ENCODE data around the gene MARK4.

The MARK4 gene

DNA sequence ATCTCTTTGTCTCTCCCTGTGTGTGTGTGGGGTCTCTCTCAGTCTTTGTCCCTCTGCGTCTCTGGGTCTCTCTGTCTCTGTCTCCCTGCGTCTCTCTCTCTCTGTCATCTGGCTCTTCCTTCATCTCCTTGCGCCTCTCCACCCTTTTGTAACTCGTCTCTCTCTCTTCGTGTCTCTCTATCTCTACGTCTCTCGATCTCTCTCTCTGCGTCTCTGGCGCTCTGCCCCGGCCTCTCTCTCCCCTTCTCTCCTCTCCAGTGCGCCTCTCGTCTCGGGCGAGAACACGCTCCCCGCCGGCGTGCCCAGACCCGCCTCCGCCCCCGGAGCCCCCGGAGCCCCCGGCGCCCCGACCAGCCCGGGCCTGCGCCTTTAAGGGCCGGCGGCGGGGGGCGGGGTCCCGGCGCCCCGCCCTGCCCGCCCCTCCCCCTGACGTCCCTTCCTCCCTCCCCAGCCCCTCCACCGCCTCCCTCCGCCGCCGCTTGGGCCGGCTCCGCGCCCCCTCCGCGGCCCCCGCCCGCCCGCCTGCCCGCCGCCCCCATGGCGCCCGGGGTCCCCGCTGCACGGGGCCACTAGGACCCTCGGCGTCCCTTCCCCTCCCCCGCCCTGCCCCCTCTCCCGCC is at the start of gene MARK4:
Gene MARK4, plus strand, starts transcription at position 440 of the 620 bp plus-strand sequence. CDS start 318 bp downstream, outside the sequence.
- peaks cover 8% of the 10 kb centered on the region; the same call in 1 of the 2 replicates for H3K4me1 ChIP-seq (ENCODE audit: control insufficient read depth, insufficient read depth, low read length)
- peaks cover 10% of the 10 kb centered on the region for H3K36me3 ChIP-seq (ENCODE audit: control insufficient read depth, insufficient read depth, low read length)
- H3K27ac ChIP-seq (ENCODE audit: low read depth, low read length), result no peak within 1 kb of the TSS; the same call in 1 of the 2 replicates

DNA sequence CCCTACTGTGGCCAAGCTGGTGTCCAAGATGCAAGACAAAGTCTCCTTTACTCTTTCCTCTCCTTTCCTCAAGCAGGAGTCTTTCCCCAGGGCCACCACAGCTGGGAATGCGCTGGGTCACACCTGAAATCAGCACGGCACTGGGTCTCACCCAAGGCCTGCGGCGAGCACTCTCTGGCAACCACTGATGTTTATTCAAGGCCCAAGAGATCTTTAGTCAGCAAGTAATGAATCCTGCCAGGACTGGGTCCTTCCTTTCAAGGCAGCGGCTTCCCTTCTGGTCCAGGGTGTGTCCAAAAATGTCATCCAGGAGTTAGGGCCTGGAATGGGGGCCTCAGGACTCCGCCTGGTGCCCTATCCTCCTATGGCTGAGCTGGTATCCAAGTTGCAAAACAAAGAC is 48.4 kb upstream of the MARK4 start:
- Histone ChIP-seq H3K27me3 (ENCODE audit: control insufficient read depth, insufficient read depth, low read length) (no peaks in the 10 kb centered on the region), H3K9me3 (ENCODE audit: control insufficient read depth, insufficient read depth, low read depth, low read length) (no peaks in the 10 kb centered on the region), H3K4me3 (ENCODE audit: low read depth, low read length) (no peak overlapping the region), H3K9ac (ENCODE audit: low read length) (no peak overlapping the region), H3K36me3 (ENCODE audit: control insufficient read depth, insufficient read depth, low read length) (no peaks in the 10 kb centered on the region), H3K27ac (ENCODE audit: low read depth, low read length) (no peak overlapping the region), H3K4me1 (ENCODE audit: control insufficient read depth, insufficient read depth, low read length) (no peaks in the 10 kb centered on the region)

More for the DNA sequence above, at the start of gene MARK4:
- peaks cover 22% of the 10 kb centered on the region for H3K27me3 ChIP-seq (ENCODE audit: control insufficient read depth, insufficient read depth, low read length)
- peak within 1 kb of the TSS; percentile 90 for H3K4me3 ChIP-seq (ENCODE audit: low read depth, low read length)
- H3K9ac ChIP-seq (ENCODE audit: low read length), result peak within 1 kb of the TSS; percentile 64
- H3K9me3 ChIP-seq (ENCODE audit: control insufficient read depth, insufficient read depth, low read depth, low read length), result no peaks in the 10 kb centered on the region

DNA sequence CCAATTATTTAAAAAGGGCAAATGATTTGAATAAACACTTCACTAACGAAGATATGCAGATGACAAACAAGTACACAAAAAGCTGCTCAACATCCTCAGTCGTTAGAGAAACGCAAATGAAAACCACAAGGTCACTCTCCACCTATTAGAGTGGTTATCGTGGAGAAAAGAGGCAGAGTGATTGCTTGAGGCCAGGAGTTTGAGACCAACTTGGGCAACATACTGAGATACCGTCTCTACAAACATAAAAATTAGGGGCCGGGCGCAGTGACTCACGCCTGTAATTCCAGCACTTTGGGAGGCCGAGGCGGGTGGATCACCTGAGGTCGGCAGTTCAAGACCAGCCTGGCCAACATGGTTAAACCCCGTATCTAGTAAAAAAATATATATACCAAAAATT is 45.3 kb upstream of the MARK4 start:
- no peak overlapping the region for H3K9ac ChIP-seq (ENCODE audit: low read length)
- no peak overlapping the region for H3K27ac ChIP-seq (ENCODE audit: low read depth, low read length)
- H3K9me3 ChIP-seq (ENCODE audit: control insufficient read depth, insufficient read depth, low read depth, low read length), result no peaks in the 10 kb centered on the region
- no peaks in the 10 kb centered on the region for H3K4me1 ChIP-seq (ENCODE audit: control insufficient read depth, insufficient read depth, low read length)
- no peaks in the 10 kb centered on the region for H3K36me3 ChIP-seq (ENCODE audit: control insufficient read depth, insufficient read depth, low read length)
- H3K27me3 ChIP-seq (ENCODE audit: control insufficient read depth, insufficient read depth, low read length), result no peaks in the 10 kb centered on the region
- H3K4me3 ChIP-seq (ENCODE audit: low read depth, low read length), result no peak overlapping the region

DNA sequence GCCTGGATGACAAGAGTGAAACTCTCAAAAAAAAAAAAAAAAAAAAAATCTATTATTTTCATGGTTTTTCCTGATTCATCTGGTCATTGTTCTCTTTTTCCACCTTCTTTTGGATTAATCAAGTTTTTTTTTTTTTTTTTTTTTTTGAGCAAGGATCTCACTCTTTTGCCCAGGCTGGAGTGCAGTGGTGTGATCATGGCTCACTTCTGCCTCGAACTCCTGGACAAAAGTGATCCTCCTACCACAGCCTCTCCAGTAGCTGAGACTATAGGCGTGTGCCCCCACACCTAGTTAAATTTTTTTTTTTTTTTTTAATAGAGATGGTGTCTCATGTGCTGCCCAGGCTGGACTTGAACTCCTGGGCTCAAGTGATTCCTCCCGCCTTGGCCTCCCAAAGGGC is 44.7 kb upstream of the MARK4 start:
- Histone ChIP-seq H3K4me1 (ENCODE audit: control insufficient read depth, insufficient read depth, low read length) (no peaks in the 10 kb centered on the region), H3K36me3 (ENCODE audit: control insufficient read depth, insufficient read depth, low read length) (no peaks in the 10 kb centered on the region), H3K9me3 (ENCODE audit: control insufficient read depth, insufficient read depth, low read depth, low read length) (no peaks in the 10 kb centered on the region), H3K4me3 (ENCODE audit: low read depth, low read length) (no peak overlapping the region), H3K27ac (ENCODE audit: low read depth, low read length) (no peak overlapping the region), H3K27me3 (ENCODE audit: control insufficient read depth, insufficient read depth, low read length) (no peaks in the 10 kb centered on the region), H3K9ac (ENCODE audit: low read length) (no peak overlapping the region)

- Histone ChIP-seq H3K36me3 (ENCODE audit: control insufficient read depth, insufficient read depth, low read length) (no peaks in the 10 kb centered on the region), H3K27me3 (ENCODE audit: control insufficient read depth, insufficient read depth, low read length) (peaks cover 21% of the 10 kb centered on the region), H3K4me1 (ENCODE audit: control insufficient read depth, insufficient read depth, low read length) (peaks cover 12% of the 10 kb centered on the region), H3K4me3 (ENCODE audit: low read depth, low read length) (no peak overlapping the region), H3K27ac (ENCODE audit: low read depth, low read length) (no peak overlapping the region), H3K9me3 (ENCODE audit: control insufficient read depth, insufficient read depth, low read depth, low read length) (no peaks in the 10 kb centered on the region), H3K9ac (ENCODE audit: low read length) (no peak overlapping the region)
Measured at GRCh38 chr19:45211751-45212381, 39.2 kb upstream of the MARK4 start.

DNA sequence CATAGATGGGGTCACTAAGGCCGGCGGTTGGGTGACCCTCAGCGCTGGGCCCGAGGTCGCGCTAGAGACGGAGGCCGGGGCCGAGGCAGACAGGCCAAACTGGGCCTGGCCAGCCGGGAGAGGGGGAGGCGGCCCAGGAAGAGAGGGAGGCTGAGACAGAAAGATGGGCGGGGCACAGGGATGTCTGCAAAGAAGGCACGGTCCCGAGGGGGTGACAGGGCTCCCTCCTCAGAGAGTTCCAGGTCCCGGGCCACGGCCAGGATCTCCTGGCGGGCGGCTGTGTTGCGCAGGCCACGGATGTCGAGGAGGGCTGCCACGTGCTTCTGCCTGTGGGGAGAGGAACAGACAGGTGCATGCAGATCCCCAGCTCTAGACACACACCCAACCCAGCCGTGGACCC is 38.0 kb upstream of the MARK4 start:
- Histone ChIP-seq H3K9me3 (ENCODE audit: control insufficient read depth, insufficient read depth, low read depth, low read length) (no peaks in the 10 kb centered on the region), H3K27ac (ENCODE audit: low read depth, low read length) (no peak overlapping the region), H3K27me3 (ENCODE audit: control insufficient read depth, insufficient read depth, low read length) (peaks cover 32% of the 10 kb centered on the region), H3K4me3 (ENCODE audit: low read depth, low read length) (no peak overlapping the region), H3K36me3 (ENCODE audit: control insufficient read depth, insufficient read depth, low read length) (no peaks in the 10 kb centered on the region), H3K9ac (ENCODE audit: low read length) (no peak overlapping the region), H3K4me1 (ENCODE audit: control insufficient read depth, insufficient read depth, low read length) (peaks cover 16% of the 10 kb centered on the region)

DNA sequence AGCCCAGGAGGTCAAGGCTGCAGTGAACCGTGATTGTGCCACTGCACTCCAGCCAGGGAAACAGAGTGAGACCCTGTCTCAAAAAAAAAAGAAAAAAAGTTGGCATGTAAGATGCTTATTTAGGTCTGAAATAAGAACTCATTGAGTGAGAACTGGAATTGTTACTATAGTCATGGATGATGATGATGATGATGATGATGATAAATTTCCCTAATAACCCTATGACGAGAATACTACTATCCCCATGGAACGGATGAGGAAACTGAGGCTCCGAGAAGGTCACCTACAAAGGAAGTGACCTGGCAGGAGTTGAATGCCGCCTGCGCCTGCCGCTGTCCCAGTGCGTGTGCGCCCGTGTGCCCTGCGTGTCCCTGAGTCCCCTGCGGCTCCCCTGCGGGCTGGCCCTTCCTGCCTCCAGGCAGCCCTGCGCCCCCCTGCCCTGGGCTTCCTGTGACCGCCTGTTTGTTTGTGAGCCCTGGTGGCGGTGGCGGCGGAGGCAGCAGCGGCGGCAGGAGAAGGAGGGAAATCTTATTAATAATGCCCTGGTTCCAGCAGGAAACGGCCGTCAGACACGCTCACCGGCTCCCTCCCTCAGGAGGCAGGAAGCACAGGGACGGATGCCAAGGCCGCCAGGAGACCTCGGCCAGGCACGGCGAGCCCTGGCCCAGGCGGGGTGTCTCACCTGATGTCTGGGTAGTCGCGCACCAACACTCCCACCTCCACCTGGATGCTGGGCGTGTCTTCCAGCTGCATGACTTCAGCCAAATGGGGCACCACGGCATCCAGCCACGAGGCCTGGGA is 35.5 kb upstream of the MARK4 start:
- Histone ChIP-seq H3K9me3 (ENCODE audit: control insufficient read depth, insufficient read depth, low read depth, low read length) (no peaks in the 10 kb centered on the region), H3K27me3 (ENCODE audit: control insufficient read depth, insufficient read depth, low read length) (peaks cover 48% of the 10 kb centered on the region), H3K4me3 (ENCODE audit: low read depth, low read length) (peak overlapping the region; percentile 55), H3K9ac (ENCODE audit: low read length) (no peak overlapping the region), H3K27ac (ENCODE audit: low read depth, low read length) (no peak overlapping the region), H3K4me1 (ENCODE audit: control insufficient read depth, insufficient read depth, low read length) (peaks cover 22% of the 10 kb centered on the region), H3K36me3 (ENCODE audit: control insufficient read depth, insufficient read depth, low read length) (no peaks in the 10 kb centered on the region)

DNA sequence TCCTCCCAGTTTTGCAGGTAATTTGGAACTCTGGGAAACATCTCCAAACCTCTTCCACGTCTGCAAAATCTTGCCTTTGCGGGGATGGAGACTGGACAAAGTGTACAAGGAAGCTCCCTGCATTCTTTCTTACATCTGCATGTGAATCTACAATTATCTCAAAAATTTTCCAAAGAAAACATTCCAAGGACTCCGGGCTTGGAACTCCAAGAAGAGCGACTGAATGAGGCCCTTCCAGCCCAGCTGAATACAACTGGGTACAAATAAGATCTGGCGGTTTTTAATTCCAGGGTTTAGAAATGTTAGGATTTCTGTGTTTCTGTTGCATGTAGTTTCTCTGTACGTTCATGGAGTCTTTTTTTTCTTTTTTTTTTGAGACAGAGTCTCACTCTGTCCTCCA is 34.4 kb upstream of the MARK4 start:
- Histone ChIP-seq H3K4me3 (ENCODE audit: low read depth, low read length) (peak overlapping the region; percentile 54; the same call in 1 of the 2 replicates), H3K4me1 (ENCODE audit: control insufficient read depth, insufficient read depth, low read length) (peaks cover 22% of the 10 kb centered on the region), H3K27me3 (ENCODE audit: control insufficient read depth, insufficient read depth, low read length) (peaks cover 50% of the 10 kb centered on the region)

GRCh38 chr19:45217193-45217956 is 33.7 kb upstream of the MARK4 start:
- H3K9ac ChIP-seq (ENCODE audit: low read length), result peak overlapping the region; percentile 31
- H3K9me3 ChIP-seq (ENCODE audit: control insufficient read depth, insufficient read depth, low read depth, low read length), result no peaks in the 10 kb centered on the region
- H3K4me1 ChIP-seq (ENCODE audit: control insufficient read depth, insufficient read depth, low read length), result peaks cover 18% of the 10 kb centered on the region
- peak overlapping the region; percentile 54 for H3K4me3 ChIP-seq (ENCODE audit: low read depth, low read length)
- H3K27me3 ChIP-seq (ENCODE audit: control insufficient read depth, insufficient read depth, low read length), result peaks cover 50% of the 10 kb centered on the region
- H3K36me3 ChIP-seq (ENCODE audit: control insufficient read depth, insufficient read depth, low read length), result no peaks in the 10 kb centered on the region
- no peak overlapping the region for H3K27ac ChIP-seq (ENCODE audit: low read depth, low read length)

More for the DNA sequence above, 34.4 kb upstream of the MARK4 start:
- H3K9me3 ChIP-seq (ENCODE audit: control insufficient read depth, insufficient read depth, low read depth, low read length), result no peaks in the 10 kb centered on the region
- no peak overlapping the region for H3K9ac ChIP-seq (ENCODE audit: low read length)
- H3K36me3 ChIP-seq (ENCODE audit: control insufficient read depth, insufficient read depth, low read length), result no peaks in the 10 kb centered on the region
- no peak overlapping the region for H3K27ac ChIP-seq (ENCODE audit: low read depth, low read length)

DNA sequence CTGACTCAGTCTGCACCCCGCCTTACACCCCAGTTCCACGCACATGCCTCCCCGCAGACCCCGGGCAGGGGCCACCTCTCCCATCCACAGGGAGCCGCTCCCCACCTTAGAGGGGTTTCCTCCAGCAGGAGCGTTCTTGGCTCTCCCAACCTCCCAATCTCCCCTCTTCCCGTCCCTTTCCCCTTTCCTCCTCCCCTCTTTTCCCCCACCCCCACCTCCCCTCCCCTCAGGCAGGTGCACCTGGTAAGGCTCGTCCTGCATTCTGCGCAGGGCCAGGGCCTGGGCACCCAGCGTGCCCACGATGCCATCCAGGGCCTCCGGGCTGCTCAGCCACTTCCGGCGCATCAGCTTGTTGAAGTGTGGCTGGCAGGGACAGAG is 33.1 kb upstream of the MARK4 start:
- H3K36me3 ChIP-seq (ENCODE audit: control insufficient read depth, insufficient read depth, low read length), result no peaks in the 10 kb centered on the region
- H3K27ac ChIP-seq (ENCODE audit: low read depth, low read length), result no peak overlapping the region
- no peaks in the 10 kb centered on the region for H3K9me3 ChIP-seq (ENCODE audit: control insufficient read depth, insufficient read depth, low read depth, low read length)
- no peak overlapping the region for H3K9ac ChIP-seq (ENCODE audit: low read length)
- H3K4me1 ChIP-seq (ENCODE audit: control insufficient read depth, insufficient read depth, low read length), result peaks cover 18% of the 10 kb centered on the region
- peaks cover 50% of the 10 kb centered on the region for H3K27me3 ChIP-seq (ENCODE audit: control insufficient read depth, insufficient read depth, low read length)
- peak overlapping the region; percentile 54 for H3K4me3 ChIP-seq (ENCODE audit: low read depth, low read length)
